ENCODE measurements around the gene SPOCK3.
"Not testable (repeated sequence)": the region's sequence is repeated elsewhere in the genome, so short reads cannot be mapped to it uniquely, and the experiment has no call there.

The SPOCK3 gene

DNA sequence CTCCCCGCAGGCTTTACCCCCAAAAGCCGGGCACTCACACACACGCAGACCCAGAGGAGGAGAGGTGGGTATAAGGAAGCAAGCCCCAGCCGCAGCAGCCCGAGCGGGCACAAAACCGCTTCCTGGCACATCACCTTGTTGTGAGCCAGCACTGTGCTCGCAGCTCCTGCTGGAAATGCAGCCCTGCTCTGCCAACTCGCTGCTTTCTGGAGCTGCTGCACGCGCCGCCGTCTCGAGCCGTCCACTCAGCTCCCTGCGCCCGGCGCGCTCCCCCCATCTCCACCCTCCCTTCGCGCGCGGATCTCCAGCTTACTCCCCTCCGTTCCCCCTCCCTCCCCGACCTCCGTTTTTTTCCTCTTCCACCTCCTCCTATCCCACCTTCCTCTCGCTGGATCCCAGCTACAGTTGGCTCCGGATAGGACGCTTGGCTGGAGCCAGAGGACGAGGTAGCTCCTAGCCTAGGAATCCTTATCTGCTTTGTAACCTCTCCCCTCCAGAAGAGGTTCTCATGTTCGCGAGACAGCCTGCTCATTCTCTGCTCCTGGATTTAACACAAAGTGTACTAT, at the start of gene SPOCK3:
TSS of gene SPOCK3 (minus strand) at position 179 of the 566 bp plus-strand sequence.
- DNase-seq (ENCODE audit: extremely low read depth in 1 of 2, low read depth in 1 of 2): no peak

DNA sequence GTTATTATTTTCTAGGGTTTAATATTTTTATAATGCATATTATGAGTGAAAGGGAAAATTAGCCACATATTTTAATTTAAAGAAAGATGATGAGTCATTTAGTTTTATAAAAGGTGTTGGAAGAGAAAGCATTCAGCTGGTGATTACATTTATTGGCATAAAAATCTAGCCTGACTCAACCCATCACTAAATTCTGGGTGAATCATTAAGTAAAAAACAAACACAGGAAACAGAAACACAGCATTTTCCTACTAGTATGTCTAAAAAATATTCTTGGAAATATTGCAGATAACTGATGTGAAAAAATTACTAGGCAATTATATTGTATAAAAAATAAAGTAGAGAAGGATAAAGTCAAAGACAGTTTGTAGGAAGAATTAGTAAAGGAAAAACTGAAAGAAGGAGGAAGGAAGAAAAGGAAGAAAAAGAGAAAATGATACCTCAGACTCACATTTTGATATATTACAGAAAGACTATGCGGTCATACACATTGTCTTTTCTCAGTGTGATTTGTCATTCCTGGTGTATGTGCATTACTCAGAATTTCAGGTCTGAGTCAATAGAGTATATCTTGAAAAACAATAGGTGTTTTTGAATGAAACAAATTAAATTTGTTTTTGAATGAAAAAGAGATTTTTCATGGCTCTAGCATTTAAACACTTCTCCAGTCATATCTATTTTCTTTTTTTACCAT, 48.0 kb upstream of the SPOCK3 start:
- no peak for DNase-seq (ENCODE audit: extremely low read depth in 1 of 2, low read depth in 1 of 2)

GRCh38 chr4:167281545-167281944, 47.3 kb upstream of the SPOCK3 start:
- DNase-seq (ENCODE audit: extremely low read depth in 1 of 2, low read depth in 1 of 2): not testable (repeated sequence)

DNA sequence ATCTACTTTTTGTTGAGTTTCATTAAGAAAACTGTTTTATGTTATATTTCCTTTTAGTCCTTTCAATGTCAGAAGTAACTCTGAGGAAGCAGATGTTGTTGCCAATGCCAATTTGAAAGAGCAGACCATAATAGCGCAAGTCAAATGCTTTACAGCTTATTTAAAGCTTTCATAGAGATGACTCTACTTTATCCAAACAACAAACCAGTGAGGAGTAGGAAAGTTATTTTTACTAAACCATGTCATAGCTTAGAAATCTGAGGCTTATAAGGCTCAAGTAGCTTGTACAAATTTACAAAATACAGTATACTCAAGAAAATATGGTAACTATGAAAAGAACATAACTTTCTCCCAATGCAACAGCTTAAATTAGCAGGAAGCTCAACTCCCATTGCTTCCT, 40.1 kb upstream of the SPOCK3 start:
- DNase-seq (ENCODE audit: extremely low read depth in 1 of 2, low read depth in 1 of 2): no peak

GRCh38 chr4:167265231-167265630, 30.9 kb upstream of the SPOCK3 start:
- DNase-seq (ENCODE audit: extremely low read depth in 1 of 2, low read depth in 1 of 2): no peak

DNA sequence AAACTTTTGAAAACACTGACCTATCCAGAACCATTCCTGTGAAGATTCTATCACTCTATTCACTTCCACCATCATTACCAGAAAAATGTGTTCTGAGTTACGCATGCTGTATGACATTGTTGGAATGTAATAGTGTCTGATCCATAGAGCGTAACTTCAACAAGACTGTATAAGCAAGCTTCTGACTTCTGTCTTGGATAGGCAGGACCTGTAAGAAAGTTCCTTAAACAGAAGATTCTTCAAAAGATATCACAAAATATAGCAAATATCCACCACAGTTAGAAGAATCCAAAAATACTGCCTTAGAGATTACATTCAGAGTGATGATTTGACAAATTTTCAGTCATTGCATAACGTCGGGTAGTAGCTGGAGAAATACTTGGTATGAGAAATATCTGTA, 14.0 kb upstream of the SPOCK3 start:
- no peak for DNase-seq (ENCODE audit: extremely low read depth in 1 of 2, low read depth in 1 of 2)

DNA sequence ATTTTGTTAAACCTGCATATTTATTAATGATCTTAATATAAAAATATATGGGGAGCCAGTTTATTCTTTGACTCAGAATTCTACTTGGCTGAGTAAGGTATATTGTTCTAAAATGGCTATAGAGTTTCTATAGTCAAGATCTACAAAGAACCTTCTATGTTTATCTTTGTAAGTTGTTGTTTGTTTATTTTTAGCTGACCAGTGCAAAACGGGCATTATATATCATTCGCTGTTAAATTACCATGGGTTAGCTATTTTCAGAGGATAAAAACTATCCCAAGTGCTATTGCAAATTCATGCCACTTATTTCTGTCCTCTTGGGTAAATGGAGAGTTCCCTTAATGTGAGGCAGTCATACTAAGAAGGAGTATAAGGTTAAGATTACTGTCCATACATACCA, 5.3 kb upstream of the SPOCK3 start:
- DNase-seq (ENCODE audit: extremely low read depth in 1 of 2, low read depth in 1 of 2): no peak

DNA sequence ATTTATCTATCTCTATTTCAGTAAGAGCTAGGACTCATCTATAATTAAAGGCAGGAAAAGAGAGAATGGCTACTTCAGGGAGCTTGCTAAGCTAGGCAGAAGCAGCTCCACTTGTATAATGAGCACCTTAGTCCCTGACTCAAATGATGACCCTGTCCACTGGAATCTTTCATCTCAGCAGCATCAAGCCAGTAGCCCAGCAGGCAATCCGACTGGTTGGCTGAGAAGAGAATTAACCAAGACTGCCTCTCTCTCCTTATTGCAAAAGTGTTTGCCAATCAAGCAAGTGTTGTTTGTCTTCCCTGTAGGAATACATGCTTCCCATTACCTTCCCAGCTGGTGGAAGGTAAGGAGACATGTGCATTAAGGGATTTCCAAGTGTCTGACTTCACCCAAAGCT, 3.9 kb upstream of the SPOCK3 start:
- DNase-seq (ENCODE audit: extremely low read depth in 1 of 2, low read depth in 1 of 2): no peak

DNA sequence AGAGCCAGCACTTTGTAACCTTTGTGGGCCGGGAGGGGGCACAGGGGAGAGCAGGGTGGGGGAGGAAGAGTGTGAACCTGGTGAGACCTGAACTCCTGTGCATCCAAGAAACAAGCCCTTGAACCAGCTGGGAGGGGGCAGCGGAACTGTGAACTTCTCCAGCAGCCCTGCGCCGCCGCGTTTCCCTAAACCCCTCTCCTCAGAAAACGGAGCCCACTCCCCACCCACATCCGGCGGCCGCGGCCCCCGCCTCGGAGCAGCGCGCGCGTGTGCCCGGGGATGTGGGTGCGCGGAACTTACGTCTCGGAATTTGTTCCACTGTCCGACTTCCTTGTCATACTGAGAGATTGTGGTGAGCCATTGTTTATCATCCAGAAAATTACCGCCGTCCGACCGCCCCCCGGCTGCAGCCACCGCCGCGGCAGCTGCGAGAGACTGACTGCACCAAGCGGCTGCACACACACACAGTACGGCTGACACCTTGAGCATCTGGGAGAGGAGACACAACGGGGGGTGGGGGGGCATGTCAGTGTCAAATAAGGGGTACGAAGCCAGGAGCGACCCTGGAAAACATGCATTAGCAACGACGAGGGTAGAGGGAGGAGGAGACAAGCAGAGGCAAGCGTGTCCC, 494 bp downstream of the SPOCK3 start:
- DNase-seq (ENCODE audit: extremely low read depth in 1 of 2, low read depth in 1 of 2): no peak

GRCh38 chr4:167232805-167233684, 1.2 kb downstream of the SPOCK3 start:
- no peak for DNase-seq (ENCODE audit: extremely low read depth in 1 of 2, low read depth in 1 of 2)

DNA sequence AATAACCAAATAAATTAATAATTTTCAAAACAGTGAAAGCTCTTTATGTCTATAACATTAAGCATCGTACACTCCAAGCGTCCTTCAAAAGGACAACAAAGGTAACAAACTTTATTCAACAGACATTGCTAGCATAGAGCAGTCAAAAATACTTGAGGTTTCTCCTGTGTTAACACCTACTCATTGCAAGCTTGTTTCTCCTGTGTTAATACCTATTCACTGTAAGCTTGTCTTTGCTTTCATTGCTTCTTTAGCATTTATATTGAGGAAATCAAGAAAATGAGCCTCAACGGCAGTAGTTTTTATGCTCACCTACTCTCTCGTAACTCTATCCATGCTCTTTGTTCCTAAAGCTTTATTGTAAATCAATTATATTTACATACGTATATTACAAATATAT, 3.5 kb downstream of the SPOCK3 start:
- DNase-seq (ENCODE audit: extremely low read depth in 1 of 2, low read depth in 1 of 2): no peak

DNA sequence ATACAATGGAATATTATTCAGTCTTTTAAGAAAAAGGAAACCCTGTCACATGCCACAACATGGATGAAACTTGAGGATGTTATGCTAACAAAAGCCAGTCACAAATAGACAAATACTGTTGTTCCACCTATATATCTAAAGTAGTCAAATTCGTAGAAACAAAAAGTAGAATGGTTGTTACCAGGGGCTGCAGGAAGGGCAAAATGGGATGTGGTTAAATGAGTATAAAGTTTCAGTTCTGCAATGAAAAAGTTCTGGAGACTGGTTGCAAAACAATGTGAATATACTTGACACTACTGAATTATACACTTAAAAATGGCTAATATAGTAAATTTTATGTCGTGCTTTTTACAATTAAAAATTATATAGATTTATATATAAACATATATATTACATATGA, 12.2 kb downstream of the SPOCK3 start:
- no peak for DNase-seq (ENCODE audit: extremely low read depth in 1 of 2, low read depth in 1 of 2)

- DNase-seq (ENCODE audit: extremely low read depth in 1 of 2, low read depth in 1 of 2): no peak
Measured at GRCh38 chr4:167221084-167221483, 13.2 kb downstream of the SPOCK3 start.

- no peak for DNase-seq (ENCODE audit: extremely low read depth in 1 of 2, low read depth in 1 of 2)
Measured at GRCh38 chr4:167218022-167218608, 16.2 kb downstream of the SPOCK3 start.

- DNase-seq (ENCODE audit: extremely low read depth in 1 of 2, low read depth in 1 of 2): no peak
Measured at GRCh38 chr4:167216783-167217182, 17.5 kb downstream of the SPOCK3 start.

DNA sequence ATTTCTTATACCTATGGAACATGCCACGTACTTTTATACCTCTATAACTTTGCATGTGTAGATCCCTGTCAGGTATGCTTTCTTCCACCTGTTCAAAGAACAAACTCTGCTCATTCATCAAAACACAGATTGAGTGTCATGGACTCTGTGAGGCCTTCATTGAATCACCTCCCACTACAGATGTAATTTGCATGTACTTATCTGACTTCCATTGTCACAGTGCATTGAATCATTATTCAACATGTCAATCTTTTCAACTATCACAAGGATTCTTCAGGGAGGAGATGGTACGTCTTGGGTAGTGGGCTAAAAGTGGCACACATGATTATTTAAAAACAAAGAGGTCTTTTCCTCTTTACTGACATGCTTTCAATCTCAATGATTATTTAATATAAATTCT, 24.1 kb downstream of the SPOCK3 start:
- DNase-seq (ENCODE audit: extremely low read depth in 1 of 2, low read depth in 1 of 2): no peak

GRCh38 chr4:167196344-167197012, 37.8 kb downstream of the SPOCK3 start:
- DNase-seq (ENCODE audit: extremely low read depth in 1 of 2, low read depth in 1 of 2): no peak

DNA sequence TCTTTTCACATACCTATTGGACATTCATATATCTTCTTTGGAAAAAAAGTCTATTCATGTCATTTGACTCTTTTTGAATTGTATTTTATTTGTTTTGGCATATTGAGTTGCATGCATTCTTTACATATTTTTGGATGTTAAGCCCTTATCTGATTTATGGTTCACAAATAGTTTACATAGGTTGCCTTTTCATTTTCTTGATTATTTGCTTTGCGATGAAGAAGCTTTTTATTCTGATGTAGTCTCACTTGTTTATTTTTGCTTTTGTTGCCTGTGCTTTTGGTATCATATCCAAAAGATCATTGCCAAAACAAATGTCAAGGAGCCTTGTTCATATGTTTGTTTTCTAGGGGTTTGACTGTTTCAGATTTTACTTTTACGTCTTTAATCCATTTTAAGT, 43.9 kb downstream of the SPOCK3 start:
- DNase-seq (ENCODE audit: extremely low read depth in 1 of 2, low read depth in 1 of 2): no peak

GRCh38 chr4:167185465-167185864, 48.8 kb downstream of the SPOCK3 start:
- DNase-seq (ENCODE audit: extremely low read depth in 1 of 2, low read depth in 1 of 2): no peak

- no peak for DNase-seq (ENCODE audit: extremely low read depth in 1 of 2, low read depth in 1 of 2)
Measured at GRCh38 chr4:167183036-167183435, 51.3 kb downstream of the SPOCK3 start.

- DNase-seq (ENCODE audit: extremely low read depth in 1 of 2, low read depth in 1 of 2): no peak
Measured at GRCh38 chr4:167177925-167178324, 56.4 kb downstream of the SPOCK3 start.
